ENCODE data around the gene CALML3. TPM values are rescaled to one million over a fixed set of nuclear protein-coding genes. Genes with fewer than 3 reads are reported as not detected.
"Not testable (repeated sequence)": the region's sequence is repeated elsewhere in the genome, so short reads cannot be mapped to it uniquely, and the experiment has no call there.

Gene CALML3
- total RNA-seq (1 to 10 TPM in 1 of 7 donors, not detected in 6; 1.5 TPM), polyA plus RNA-seq (under 1 TPM in 1 of 2 donors, not detected in 1; 0.02 TPM)
- long read RNA-seq, donor 1 = 0 reads
- long read RNA-seq, donor 2, partial matches to known transcripts = 0 of 1 reads
- long read RNA-seq, donor 2, other reads (novel, unspliced or antisense) = 0 of 1 reads
- long read RNA-seq, donor 3 = 0 reads

DNA sequence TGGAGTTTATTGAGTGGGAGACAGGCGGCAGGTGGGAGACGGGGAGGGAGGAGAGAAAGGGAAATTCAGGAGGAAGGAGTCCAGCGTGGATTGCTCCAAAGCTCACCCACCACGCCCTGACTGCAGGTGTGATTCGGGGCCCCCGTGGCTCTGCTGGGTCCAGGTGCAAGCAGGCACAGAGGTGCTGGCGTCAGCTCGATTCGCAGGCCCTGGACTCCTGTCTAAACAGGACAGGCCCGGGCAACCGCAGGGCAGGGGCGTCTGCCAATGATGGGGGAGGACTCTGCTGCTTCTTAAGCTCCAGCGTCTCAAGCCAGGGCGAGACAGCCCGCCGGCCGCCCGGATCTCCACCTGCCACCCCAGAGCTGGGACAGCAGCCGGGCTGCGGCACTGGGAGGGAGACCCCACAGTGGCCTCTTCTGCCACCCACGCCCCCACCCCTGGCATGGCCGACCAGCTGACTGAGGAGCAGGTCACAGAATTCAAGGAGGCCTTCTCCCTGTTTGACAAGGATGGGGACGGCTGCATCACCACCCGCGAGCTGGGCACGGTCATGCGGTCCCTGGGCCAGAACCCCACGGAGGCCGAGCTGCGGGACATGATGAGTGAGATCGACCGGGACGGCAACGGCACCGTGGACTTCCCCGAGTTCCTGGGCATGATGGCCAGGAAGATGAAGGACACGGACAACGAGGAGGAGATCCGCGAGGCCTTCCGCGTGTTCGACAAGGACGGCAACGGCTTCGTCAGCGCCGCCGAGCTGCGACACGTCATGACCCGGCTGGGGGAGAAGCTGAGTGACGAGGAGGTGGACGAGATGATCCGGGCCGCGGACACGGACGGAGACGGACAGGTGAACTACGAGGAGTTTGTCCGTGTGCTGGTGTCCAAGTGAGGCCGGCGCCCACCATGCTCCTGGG is at the start of gene CALML3:
CALML3 (plus strand) TSS at position 321 of the 920 bp plus-strand sequence; CDS start at position 446, 125 bp downstream.
- H3K9me3 ChIP-seq = no peaks in the 10 kb centered on the region
- no peak within 1 kb of the TSS for H3K27ac ChIP-seq
- peak in 3 of 5 donors; percentile 16 to 37 (median 24) for DNase-seq
- TF ChIP-seq, protein P1, sequence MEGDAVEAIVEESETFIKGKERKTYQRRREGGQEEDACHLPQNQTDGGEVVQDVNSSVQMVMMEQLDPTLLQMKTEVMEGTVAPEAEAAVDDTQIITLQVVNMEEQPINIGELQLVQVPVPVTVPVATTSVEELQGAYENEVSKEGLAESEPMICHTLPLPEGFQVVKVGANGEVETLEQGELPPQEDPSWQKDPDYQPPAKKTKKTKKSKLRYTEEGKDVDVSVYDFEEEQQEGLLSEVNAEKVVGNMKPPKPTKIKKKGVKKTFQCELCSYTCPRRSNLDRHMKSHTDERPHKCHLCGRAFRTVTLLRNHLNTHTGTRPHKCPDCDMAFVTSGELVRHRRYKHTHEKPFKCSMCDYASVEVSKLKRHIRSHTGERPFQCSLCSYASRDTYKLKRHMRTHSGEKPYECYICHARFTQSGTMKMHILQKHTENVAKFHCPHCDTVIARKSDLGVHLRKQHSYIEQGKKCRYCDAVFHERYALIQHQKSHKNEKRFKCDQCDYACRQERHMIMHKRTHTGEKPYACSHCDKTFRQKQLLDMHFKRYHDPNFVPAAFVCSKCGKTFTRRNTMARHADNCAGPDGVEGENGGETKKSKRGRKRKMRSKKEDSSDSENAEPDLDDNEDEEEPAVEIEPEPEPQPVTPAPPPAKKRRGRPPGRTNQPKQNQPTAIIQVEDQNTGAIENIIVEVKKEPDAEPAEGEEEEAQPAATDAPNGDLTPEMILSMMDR (IDR thresholded peaks at IDR 0.05) = no peak
- TF ChIP-seq EP300 (IDR thresholded peaks at IDR 0.05) (no peak), POLR2A (IDR thresholded peaks at IDR 0.05) (no peak)
- no peak within 1 kb of the TSS for H3K4me3 ChIP-seq
- H3K27me3 ChIP-seq = no peaks in the 10 kb centered on the region
- intact Hi-C loops (cut with DNase I) = no loop called here
- 92 to 93% (median 93%) methylated on average over 62 to 64 of the region's 64 CpGs for WGBS, 3 donors
- H3K4me1 ChIP-seq (ENCODE audit: insufficient read depth) = no peaks in the 10 kb centered on the region
- H3K36me3 ChIP-seq = no peaks in the 10 kb centered on the region

DNA sequence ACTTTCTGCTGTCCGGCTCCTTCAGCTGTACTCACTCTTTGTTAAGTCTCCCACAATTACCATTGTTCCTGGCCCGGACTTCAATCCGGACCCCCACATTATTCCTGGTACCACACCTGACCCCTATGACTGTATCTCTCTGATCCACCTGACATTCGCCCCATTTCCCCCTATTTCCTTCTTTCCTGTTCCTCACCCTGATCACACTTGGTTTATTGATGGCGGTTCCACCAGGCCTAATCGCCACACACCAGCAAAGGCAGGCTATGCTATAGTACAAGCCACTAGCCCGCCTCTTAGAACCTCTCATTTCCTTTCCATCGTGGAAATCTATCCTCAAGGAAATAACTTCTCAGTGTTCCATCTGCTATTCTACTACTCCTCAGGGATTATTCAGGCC is 49.7 kb upstream of the CALML3 start:
- H3K27me3 ChIP-seq; DNase-seq; H3K27ac ChIP-seq; intact Hi-C loops (cut with DNase I); H3K9me3 ChIP-seq; H3K36me3 ChIP-seq; H3K4me3 ChIP-seq; H3K4me1 ChIP-seq (ENCODE audit: insufficient read depth): not testable (repeated sequence)
- 86 to 97% (median 96%) methylated on average over 6 to 8 of the region's 8 CpGs for WGBS, 3 donors

DNA sequence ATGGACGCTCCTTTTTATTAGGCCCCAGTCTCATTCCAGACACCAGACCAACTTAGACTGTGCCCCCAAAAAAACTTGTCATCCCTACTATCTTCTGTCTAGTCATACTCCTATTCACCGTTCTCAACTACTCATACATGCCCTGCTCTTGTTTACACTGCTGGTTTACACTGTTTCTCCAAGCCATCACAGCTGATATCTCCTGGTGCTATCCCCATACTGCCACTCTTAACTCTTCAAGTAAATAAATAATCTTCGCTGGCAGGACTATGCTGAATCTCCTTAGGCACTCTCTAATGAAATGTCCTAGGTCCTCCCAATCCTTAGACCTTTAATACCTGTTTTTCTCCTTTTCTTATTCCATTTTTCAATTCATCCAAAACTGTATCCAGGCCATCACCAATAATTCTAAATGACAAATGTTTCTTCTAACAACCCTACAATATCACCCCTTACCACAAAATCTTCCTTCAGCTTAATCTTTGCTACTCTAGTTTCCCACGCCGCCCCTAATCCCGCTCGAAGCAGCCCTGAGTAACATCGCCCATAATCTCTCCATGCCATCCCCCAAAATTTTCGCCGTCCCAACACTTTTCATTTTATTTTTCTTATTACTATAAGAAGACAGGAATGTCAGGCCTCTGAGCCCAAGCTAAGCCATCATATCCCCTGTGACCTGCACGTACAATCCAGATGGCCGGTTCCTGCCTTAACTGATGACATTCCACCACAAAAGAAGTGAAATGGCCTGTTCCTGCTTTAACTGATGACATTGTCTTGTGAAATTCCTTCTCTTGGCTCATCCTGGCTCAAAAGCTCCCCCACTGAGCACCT is 48.6 kb upstream of the CALML3 start:
- H3K36me3 ChIP-seq; H3K27ac ChIP-seq; H3K4me1 ChIP-seq (ENCODE audit: insufficient read depth); H3K27me3 ChIP-seq; H3K4me3 ChIP-seq; DNase-seq; H3K9me3 ChIP-seq; intact Hi-C loops (cut with DNase I): not testable (repeated sequence)
- 95 to 97% (median 97%) methylated on average over 11 to 12 of the region's 12 CpGs for WGBS, 3 donors

DNA sequence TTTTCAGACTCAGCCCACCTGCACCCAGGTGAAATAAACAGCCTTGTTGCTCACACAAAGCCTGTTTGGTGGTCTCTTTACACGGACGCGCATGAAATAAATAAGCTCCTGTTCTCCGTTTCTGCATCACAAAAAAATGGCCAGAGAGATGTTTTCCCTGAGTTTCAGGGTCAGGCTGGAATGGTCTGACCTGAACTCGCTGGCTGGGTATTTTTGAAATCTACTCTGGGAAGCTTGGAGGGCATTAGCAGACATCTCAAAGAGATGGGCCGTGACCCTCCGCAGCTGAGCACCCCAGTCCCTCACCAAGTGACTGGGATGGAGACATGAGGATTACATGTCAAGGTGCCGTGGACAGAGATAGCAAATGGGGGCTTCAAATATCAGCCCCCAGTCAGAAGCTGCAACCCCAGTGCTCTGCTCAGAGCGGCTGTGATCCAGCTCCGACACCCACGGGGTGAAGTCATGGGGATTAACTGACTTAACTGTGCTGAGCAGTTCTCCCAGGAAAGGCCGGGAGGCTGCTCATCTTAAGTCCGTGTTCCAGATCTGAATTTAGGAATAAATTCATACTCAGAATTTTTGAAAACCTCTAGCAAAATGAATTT is 47.7 kb upstream of the CALML3 start:
- Histone ChIP-seq H3K27ac (no peak overlapping the region), H3K36me3 (no peaks in the 10 kb centered on the region), H3K27me3 (no peaks in the 10 kb centered on the region), H3K4me1 (ENCODE audit: insufficient read depth) (no peaks in the 10 kb centered on the region), H3K4me3 (no peak overlapping the region), H3K9me3 (no peaks in the 10 kb centered on the region)
- intact Hi-C loops (cut with DNase I) = no loop called here
- TF ChIP-seq EP300 (IDR thresholded peaks at IDR 0.05) (no peak), POLR2A (IDR thresholded peaks at IDR 0.05) (no peak)
- TF ChIP-seq, protein P1 (IDR thresholded peaks at IDR 0.05) = no peak
- DNase-seq = no peak
- WGBS, 3 donors = 83 to 87% (median 84%) methylated on average over 13 of the region's 13 CpGs
